Measurements from ENCODE around the gene NPAS3. TPM values are rescaled to one million over a fixed set of nuclear protein-coding genes. Genes with fewer than 3 reads are reported as not detected.

Gene NPAS3
- total RNA-seq, 2 experiments from 2014 or later, result not detected

DNA sequence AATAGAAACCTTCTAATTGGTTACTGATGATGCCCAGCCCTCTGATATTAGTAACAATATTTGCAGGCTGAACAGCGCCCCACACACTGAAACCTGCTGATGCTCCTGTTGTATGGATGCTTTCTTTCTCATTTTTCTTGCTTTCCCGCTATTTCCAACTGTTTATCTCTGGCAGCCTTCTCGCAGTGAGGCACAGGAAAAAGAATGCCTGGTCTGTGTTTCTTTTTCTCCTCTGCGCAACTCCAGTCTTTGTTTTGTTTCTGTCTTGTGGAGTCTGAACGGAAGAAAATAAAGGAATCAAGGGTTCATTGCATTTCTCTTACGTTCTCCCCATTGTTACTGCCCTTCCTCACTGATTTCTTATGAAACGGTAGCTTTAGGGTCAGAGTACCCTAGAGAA is 561.0 kb downstream of the NPAS3 start:
- POLR2A ChIA-PET, result no interaction called here

DNA sequence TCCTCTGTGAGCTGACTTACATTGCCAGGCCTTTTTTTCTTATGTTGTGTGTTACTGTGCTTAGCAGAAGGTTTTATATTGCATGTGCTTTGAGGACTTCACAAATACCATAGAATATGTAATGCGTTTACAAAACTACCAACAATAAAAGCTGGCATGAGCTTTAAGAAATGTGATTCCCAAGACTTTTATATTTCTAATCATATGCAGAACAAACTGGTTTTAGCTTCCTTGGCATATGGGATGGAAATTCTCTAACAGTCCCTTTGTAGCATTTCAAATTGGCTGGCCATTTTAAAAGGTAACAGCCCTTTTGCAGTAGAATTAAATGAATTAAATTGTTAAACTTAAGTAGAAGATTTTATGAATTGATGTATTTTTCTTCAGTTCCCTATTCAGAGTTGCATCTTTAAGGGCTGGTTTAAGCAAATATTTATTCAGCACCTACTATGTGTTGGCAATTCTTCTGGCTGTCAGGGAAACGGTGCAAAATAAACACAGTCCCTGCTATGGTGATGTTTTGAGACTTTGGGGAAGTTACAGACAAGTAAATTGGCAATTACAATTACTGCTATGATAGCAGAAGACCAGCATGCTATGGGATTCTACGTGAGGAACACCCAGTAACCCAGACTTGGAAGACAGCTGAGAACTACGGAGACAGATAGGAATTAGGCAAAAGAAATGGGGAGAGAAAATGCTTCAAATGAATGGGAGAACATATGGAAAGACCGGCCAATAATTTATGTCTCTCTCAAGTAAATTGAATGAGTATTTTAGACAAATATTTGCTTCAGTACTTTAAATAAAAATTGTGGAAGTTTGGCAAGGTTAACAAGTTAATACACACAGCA is 565.8 kb downstream of the NPAS3 start:
- H3K4me1 Mint-ChIP-seq (ENCODE audit: low read depth), result no peaks in the 10 kb centered on the region
- H3K36me3 Mint-ChIP-seq (ENCODE audit: low read depth), result no peaks in the 10 kb centered on the region
- H3K27me3 Mint-ChIP-seq (ENCODE audit: low read depth), result no peaks in the 10 kb centered on the region
- H3K27ac Mint-ChIP-seq, result no peak overlapping the region
- ATAC-seq, result no peak
- CTCF ChIA-PET, result no interaction called here
- no peaks in the 10 kb centered on the region for H3K9me3 Mint-ChIP-seq (ENCODE audit: insufficient read depth)
- POLR2A ChIA-PET, result no interaction called here
- H3K4me3 Mint-ChIP-seq, result no peak overlapping the region
- no peak for DNase-seq

More for the DNA sequence above, 561.0 kb downstream of the NPAS3 start:
- Mint-ChIP-seq H3K4me1 (ENCODE audit: low read depth) (no peaks in the 10 kb centered on the region), H3K9me3 (ENCODE audit: insufficient read depth) (peaks cover 4% of the 10 kb centered on the region), H3K4me3 (no peak overlapping the region), H3K27ac (no peak overlapping the region), H3K36me3 (ENCODE audit: low read depth) (no peaks in the 10 kb centered on the region), H3K27me3 (ENCODE audit: low read depth) (no peaks in the 10 kb centered on the region)
- DNase-seq (no peak), ATAC-seq (no peak)
- CTCF ChIA-PET, result no interaction called here

DNA sequence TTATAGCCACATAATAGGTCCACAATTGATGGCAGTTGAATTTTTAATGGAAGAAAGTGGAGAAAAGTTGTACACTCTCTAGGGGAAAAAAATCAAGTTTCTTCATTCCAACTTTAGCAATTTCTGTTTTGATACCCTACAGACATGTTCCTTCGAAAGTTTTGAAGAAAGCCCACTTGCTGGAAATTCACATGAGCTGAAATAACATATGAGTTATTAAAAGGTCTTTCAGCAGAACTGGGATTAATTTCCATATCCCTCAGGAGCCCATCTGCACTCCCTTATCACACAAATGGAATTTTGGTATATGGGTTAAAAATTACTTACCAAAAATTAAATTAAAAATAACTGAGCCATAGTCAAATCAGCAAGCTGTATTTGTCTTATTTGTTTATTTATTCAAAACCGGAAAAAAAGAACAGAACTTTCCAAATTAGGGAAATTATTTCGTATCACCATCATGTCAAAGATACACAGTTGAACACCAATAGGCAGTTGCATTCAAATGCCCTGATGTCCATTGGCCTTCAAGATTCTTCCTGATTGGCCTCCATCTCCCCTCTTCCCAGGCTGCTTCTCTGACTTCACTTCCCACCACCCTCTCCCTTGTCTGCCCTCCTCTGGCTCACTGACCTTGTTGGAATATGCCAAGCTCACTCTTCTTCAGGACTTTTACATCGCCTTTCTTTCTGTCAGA is 566.7 kb downstream of the NPAS3 start:
- DNase-seq, result no peak
- no peaks in the 10 kb centered on the region for H3K27me3 Mint-ChIP-seq (ENCODE audit: low read depth)
- POLR2A ChIA-PET, result no interaction called here
- no peak overlapping the region for H3K4me3 Mint-ChIP-seq
- H3K27ac Mint-ChIP-seq, result no peak overlapping the region
- CTCF ChIA-PET, result no interaction called here
- ATAC-seq, result no peak
- no peaks in the 10 kb centered on the region for H3K9me3 Mint-ChIP-seq (ENCODE audit: insufficient read depth)
- H3K36me3 Mint-ChIP-seq (ENCODE audit: low read depth), result no peaks in the 10 kb centered on the region
- no peaks in the 10 kb centered on the region for H3K4me1 Mint-ChIP-seq (ENCODE audit: low read depth)

DNA sequence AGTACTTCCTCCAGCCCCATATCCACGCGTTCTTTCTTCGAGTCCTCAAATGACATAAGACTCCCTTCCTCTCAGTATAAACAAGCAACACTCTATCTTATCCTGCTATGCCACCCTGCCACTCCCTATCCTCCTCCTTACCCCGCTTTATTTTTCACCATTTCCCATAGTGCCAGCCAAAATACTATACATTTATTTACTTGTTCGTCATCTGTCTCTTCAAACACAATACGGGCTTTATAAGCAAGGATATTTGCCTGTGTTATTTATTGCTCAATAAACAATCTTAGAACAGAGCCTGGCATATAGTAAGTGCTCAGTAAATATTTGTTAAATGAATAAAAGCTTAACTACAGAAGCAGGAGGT is 567.3 kb downstream of the NPAS3 start:
- Mint-ChIP-seq H3K27me3 (ENCODE audit: low read depth) (no peaks in the 10 kb centered on the region), H3K36me3 (ENCODE audit: low read depth) (no peaks in the 10 kb centered on the region), H3K4me1 (ENCODE audit: low read depth) (no peaks in the 10 kb centered on the region), H3K27ac (no peak overlapping the region), H3K4me3 (no peak overlapping the region), H3K9me3 (ENCODE audit: insufficient read depth) (no peaks in the 10 kb centered on the region)
- ChIA-PET POLR2A (no interaction called here), CTCF (no interaction called here)
- DNase-seq (no peak), ATAC-seq (no peak)

DNA sequence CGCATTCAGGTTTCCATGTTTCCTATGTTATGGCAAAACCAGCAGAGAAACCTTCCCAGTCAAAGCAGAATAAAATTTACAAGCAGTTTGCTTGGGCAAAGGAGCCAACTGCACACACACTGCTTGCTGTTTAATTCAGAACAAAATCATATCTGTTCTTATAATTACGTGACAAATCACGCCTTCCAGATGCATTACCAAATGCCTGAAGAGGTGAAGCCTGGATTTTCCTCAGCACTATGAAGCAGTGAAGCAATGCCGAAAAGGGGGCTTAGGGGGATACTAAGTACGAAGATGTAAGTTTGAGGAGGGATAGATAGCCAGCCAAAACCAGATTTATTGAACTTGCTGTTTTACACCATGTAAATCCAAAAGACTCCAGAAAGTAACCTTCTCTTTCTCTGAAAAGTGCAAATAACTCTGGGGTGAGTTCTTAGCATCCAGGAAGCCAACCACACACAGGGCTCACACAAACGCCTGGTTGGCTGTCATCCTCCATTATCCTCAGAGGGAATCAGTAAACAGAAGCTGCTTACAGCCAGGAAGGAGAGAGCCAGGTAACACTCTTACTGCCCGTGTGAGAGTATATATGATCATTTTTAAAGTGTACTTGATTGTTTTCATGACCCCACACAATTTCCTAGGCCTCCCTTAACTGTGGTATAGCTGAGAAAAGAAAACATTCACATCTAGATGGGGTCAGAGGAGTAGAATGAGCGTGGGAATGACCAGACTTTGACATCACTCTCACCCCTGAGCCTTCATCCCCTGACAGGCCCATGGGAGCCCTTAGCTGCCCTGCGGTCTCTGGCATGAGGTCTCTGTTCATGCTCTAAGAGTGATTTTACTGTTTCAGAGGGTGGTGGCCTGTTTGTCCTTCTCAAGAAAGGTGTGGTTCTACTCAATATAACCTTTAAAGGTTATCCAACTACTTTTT is 569.7 kb downstream of the NPAS3 start:
- no peak for ATAC-seq
- ChIA-PET CTCF (no interaction called here), POLR2A (no interaction called here)
- no peak overlapping the region for H3K27ac Mint-ChIP-seq
- H3K27me3 Mint-ChIP-seq (ENCODE audit: low read depth), result no peaks in the 10 kb centered on the region
- no peaks in the 10 kb centered on the region for H3K4me1 Mint-ChIP-seq (ENCODE audit: low read depth)
- H3K36me3 Mint-ChIP-seq (ENCODE audit: low read depth), result no peaks in the 10 kb centered on the region
- no peak for DNase-seq
- no peaks in the 10 kb centered on the region for H3K9me3 Mint-ChIP-seq (ENCODE audit: insufficient read depth)
- H3K4me3 Mint-ChIP-seq, result no peak overlapping the region

DNA sequence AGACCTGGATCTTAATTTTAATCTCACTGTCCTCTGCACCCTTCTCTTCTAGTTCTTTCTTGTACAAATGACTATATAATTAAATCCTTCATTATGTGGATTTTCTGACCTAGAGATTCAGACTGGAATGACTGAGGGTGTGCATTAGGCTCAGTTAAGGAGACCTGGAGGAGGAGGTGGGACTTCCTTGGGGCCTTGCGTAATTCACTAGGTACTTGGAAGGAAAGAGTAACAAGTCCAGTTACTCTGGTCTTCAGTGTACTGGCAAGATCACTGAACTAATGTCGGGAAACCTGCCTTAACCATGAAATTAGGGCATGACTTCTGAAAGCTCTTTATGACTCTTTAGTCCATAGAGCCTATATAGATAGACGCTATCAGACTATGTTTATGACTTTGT is 570.8 kb downstream of the NPAS3 start:
- Mint-ChIP-seq H3K27me3 (ENCODE audit: low read depth) (no peaks in the 10 kb centered on the region), H3K36me3 (ENCODE audit: low read depth) (no peaks in the 10 kb centered on the region), H3K4me1 (ENCODE audit: low read depth) (no peaks in the 10 kb centered on the region), H3K4me3 (no peak overlapping the region), H3K9me3 (ENCODE audit: insufficient read depth) (no peaks in the 10 kb centered on the region), H3K27ac (no peak overlapping the region)
- ChIA-PET POLR2A (no interaction called here), CTCF (no interaction called here)
- ATAC-seq, result no peak
- DNase-seq, result no peak

DNA sequence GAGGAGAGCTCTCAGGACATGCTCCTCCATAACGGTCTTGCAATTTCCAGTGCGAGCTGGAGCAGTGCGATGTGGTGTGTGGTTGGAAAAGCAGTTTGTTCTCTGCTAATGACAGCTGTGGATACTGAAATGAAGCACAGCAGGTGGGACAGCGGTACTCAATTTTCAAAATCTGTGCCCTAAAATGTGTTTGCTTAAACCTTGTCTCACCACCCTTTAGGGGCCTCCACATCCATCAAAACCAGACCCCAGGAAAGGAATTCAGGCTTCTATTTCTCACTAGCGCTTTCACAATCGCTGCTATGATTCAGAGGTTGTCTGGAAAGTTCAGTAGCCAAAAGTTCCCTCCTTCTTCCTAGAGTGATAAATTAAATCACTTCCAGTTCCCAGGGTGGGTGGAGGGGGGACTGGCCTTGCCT is 571.4 kb downstream of the NPAS3 start:
- POLR2A ChIA-PET, result no interaction called here
- Mint-ChIP-seq H3K27me3 (ENCODE audit: low read depth) (no peaks in the 10 kb centered on the region), H3K4me1 (ENCODE audit: low read depth) (no peaks in the 10 kb centered on the region), H3K9me3 (ENCODE audit: insufficient read depth) (no peaks in the 10 kb centered on the region), H3K4me3 (no peak overlapping the region), H3K27ac (no peak overlapping the region), H3K36me3 (ENCODE audit: low read depth) (no peaks in the 10 kb centered on the region)
- ATAC-seq, result no peak
- no peak for DNase-seq
- CTCF ChIA-PET, result no interaction called here

DNA sequence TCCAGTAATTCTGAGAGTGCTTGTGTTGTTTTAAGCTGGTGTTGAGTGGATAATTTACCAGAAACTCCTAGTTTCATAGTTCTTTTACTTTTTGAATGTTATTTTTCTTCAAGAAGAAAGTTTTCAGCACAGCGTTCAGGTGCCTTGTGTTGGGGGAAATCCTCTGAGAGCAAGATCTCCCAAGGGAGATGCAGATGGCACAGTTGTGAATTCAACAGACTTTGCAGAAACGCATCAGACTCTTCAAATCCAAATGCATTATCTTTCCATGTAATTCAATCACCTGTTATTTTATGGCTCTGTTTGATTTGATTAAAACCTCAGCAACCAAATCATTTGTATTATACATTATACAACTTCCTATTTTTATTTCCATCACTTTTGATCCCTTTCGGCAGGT is 572.3 kb downstream of the NPAS3 start:
- Mint-ChIP-seq H3K4me3 (no peak overlapping the region), H3K27me3 (ENCODE audit: low read depth) (no peaks in the 10 kb centered on the region), H3K9me3 (ENCODE audit: insufficient read depth) (no peaks in the 10 kb centered on the region), H3K27ac (no peak overlapping the region), H3K36me3 (ENCODE audit: low read depth) (no peaks in the 10 kb centered on the region), H3K4me1 (ENCODE audit: low read depth) (no peaks in the 10 kb centered on the region)
- ATAC-seq, result no peak
- no peak for DNase-seq
- POLR2A ChIA-PET, result no interaction called here
- CTCF ChIA-PET, result no interaction called here

DNA sequence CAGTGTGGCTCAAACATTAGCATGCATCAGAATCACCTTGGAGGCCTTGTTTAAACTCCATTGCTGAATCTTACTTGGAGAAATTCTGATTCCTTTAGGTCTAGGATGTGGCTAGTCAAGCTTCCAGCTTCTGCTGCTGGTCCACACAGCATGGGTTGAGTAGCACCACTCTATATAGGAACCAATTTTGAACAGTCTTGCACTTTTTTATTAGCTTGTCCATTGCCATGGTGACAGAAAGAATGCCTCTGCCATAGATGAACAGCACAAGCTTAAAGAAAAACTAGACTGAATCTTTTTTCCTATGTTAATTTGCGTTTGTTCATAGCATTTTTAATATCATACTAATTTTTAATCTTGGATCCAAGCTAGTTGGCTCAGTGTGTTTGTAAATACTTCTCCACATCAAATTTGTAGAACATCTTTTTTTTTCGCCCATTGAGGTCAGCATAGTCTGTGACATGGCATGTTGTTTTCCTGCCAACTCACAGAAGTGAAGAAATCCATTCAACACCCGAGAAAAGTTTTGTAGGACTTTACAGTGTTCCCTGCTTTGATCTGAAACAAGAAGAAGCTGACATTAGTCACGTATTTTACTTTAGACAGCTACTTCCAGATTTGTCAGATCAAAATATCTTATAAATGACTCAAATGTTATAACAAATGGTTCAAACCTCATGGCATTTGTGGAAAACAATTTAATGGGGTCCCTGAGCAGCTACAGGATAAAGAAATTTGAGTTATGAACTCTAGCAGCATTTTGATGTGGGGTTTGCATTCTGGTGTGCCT is 573.4 kb downstream of the NPAS3 start:
- H3K4me3 Mint-ChIP-seq, result no peak overlapping the region
- DNase-seq (no peak), ATAC-seq (no peak)
- CTCF ChIA-PET, result no interaction called here
- H3K27ac Mint-ChIP-seq, result no peak overlapping the region
- H3K27me3 Mint-ChIP-seq (ENCODE audit: low read depth), result no peaks in the 10 kb centered on the region
- no peaks in the 10 kb centered on the region for H3K4me1 Mint-ChIP-seq (ENCODE audit: low read depth)
- H3K9me3 Mint-ChIP-seq (ENCODE audit: insufficient read depth), result no peaks in the 10 kb centered on the region
- POLR2A ChIA-PET, result no interaction called here
- no peaks in the 10 kb centered on the region for H3K36me3 Mint-ChIP-seq (ENCODE audit: low read depth)

DNA sequence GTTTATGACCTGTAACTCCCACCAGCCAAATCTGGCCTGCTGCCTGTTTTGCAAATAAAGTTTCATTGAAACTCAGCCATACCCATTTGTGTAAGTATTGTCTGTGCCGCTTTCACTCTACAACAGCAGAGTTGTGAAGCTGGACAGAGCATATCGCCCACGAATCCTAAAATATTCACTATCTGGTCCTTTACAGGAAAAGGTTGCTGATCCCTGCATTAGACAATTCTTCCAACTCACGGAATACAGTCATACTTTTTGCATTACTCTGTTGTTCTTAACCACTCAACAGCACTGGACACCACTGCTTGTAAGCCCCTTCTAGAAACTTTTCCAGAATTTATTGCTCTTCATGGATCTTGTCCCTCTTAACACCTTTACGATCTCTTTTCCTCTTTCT is 576.8 kb downstream of the NPAS3 start:
- Mint-ChIP-seq H3K9me3 (ENCODE audit: insufficient read depth) (no peaks in the 10 kb centered on the region), H3K36me3 (ENCODE audit: low read depth) (no peaks in the 10 kb centered on the region), H3K27me3 (ENCODE audit: low read depth) (no peaks in the 10 kb centered on the region), H3K4me1 (ENCODE audit: low read depth) (no peaks in the 10 kb centered on the region), H3K4me3 (no peak overlapping the region), H3K27ac (no peak overlapping the region)
- ChIA-PET CTCF (no interaction called here), POLR2A (no interaction called here)
- no peak for DNase-seq
- ATAC-seq, result no peak

DNA sequence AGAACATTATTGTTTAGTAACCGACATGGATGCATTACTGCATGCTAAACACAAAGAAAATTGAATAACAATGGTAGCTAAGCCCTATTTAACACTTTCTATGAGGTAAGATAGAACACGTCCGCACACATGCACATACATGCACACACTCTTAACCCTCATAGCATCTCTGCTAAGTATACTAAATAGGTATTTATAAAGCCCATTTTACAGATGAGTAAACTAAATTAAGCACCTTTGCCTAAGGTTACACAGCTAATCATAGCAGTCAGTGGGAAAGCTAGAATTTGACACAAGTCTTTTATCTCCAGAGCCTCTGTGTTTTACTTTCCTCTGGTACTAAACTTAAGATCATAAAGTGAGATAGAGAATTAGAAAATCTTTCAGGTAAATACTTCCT is 577.2 kb downstream of the NPAS3 start:
- no peak overlapping the region for H3K27ac Mint-ChIP-seq
- ChIA-PET POLR2A (no interaction called here), CTCF (no interaction called here)
- H3K9me3 Mint-ChIP-seq (ENCODE audit: insufficient read depth), result no peaks in the 10 kb centered on the region
- no peaks in the 10 kb centered on the region for H3K27me3 Mint-ChIP-seq (ENCODE audit: low read depth)
- H3K4me1 Mint-ChIP-seq (ENCODE audit: low read depth), result no peaks in the 10 kb centered on the region
- no peak for ATAC-seq
- no peak for DNase-seq
- H3K36me3 Mint-ChIP-seq (ENCODE audit: low read depth), result no peaks in the 10 kb centered on the region
- no peak overlapping the region for H3K4me3 Mint-ChIP-seq

All from activated CD8-positive, alpha-beta T cell treated with anti-CD3 and anti-CD28 coated beads, Interleukin-2, amount 10 ng/mL, durations not matched to agents 7 days and 5 days (primary cell).